Smooth muscle cell (in vitro differentiated cells): Measurements from ENCODE around the gene CDO1. TPM values are rescaled to one million over a fixed set of nuclear protein-coding genes. Genes with fewer than 3 reads are reported as not detected.

Experiments
- DNase-seq: peaks from one replicate; lab custom pipeline; 2025; ENCODE audit not compliant: unreplicated experiment; lab: John Stamatoyannopoulos, UW
- H2AFZ ChIP-seq: fragments of 200-600 bp; sonication (generic); 2 replicates; pipeline ENCODE4 v1.6.0; 2016; ENCODE audit warnings: antibody characterized with exemption, low read depth, mild to moderate bottlenecking
- H3F3A ChIP-seq: fragments of 200-600 bp; sonication (generic); 2 replicates; pipeline ENCODE4 v1.6.0; 2017; ENCODE audit warnings: antibody characterized with exemption, low read depth
- H3K27ac ChIP-seq: fragments of 200-600 bp; sonication (generic); 2 replicates; pipeline ENCODE4 v1.5.1; 2016; ENCODE audit warnings: low read depth, mild to moderate bottlenecking
- H3K27me3 ChIP-seq: fragments of 200-600 bp; sonication (generic); 2 replicates; pipeline ENCODE4 v1.6.1; 2016; ENCODE audit warnings: low read depth, mild to moderate bottlenecking
- H3K36me3 ChIP-seq: fragments of 200-600 bp; sonication (generic); 2 replicates; pipeline ENCODE4 v1.5.1; 2016; ENCODE audit warnings: low read depth
- H3K4me1 ChIP-seq: fragments of 200-600 bp; sonication (generic); 2 replicates; pipeline ENCODE4 v1.5.1; 2016; ENCODE audit warnings: low read depth
- H3K4me2 ChIP-seq: fragments of 200-600 bp; sonication (generic); 2 replicates; pipeline ENCODE4 v1.6.0; 2016; ENCODE audit warnings: mild to moderate bottlenecking
- H3K4me3 ChIP-seq: fragments of 200-600 bp; sonication (generic); 2 replicates; pipeline ENCODE4 v1.5.1; 2016; ENCODE audit warnings: mild to moderate bottlenecking
- H3K79me2 ChIP-seq: fragments of 200-600 bp; sonication (generic); 2 replicates; pipeline ENCODE4 v1.6.0; 2016; ENCODE audit warnings: low read depth, mild to moderate bottlenecking
- H3K9ac ChIP-seq: fragments of 200-600 bp; sonication (generic); 2 replicates; pipeline ENCODE4 v1.6.0; 2016; ENCODE audit warnings: low read depth
- H3K9me3 ChIP-seq: fragments of 200-600 bp; sonication (generic); replicated peaks from 2 replicates; pipeline ENCODE4 v1.5.1; 2016; ENCODE audit warnings: low read depth
- H4K20me1 ChIP-seq: fragments of 200-600 bp; sonication (generic); 2 replicates; pipeline ENCODE4 v1.6.0; 2016; ENCODE audit warnings: low read depth
- WGBS: methylation state at CpG from one replicate; pipeline ENCODE4 v1.1.7; 2016; ENCODE audit warnings: low lambda C conversion rate; 5-methylcytosine and 5-hydroxymethylcytosine counted together
- polyA plus RNA-seq: library from polyadenylated mRNA; unstranded; fragments of >200 nt; fragmentation: Nextera tagmentation; extraction: Ambion mirVana; gene quantifications from 2 replicates; pipeline ENCODE4 v1.2.1, GENCODE V29; 2016
- total RNA-seq: library from RNA; depleted of rRNA; stranded (reverse); fragments of >200 nt; gene quantifications from 2 replicates; pipeline ENCODE4 v1.2.3, GENCODE V29; 2014
- TF ChIP-seq, protein P1 (sequence below): fragments of 200-600 bp; sonication (generic); IDR thresholded peaks from 2 replicates; pipeline ENCODE4 v1.5.1; 2017; ENCODE audit warnings: borderline replicate concordance, mild to moderate bottlenecking, antibody characterized with exemption; ENCODE audit not compliant: insufficient read depth, poor library complexity, severe bottlenecking

The CDO1 gene
- total and polyA plus RNA-seq, 2 experiments from 2014 or later, result 26.3 to 48.4 TPM

DNA sequence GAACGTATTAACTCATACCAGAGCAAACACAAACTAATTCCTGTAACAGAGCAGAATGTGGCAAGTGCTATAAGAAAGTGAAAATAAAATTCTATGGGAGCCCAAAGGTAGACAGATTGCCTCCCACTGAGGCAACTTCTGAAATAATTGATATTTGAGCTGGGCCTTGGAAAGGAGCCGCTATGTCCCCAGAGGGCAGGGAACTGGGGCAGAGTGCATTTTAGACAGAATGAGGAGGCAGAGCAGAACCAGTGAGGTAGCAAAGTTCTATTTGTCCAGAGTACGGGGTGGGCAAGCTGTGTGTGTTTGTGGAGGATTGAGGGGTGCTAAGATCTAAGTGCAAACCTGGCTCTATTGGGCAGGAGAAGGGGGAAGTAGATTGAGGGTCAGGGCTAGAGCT lies 19.8 kb downstream of the CDO1 start:
- no peaks in the 10 kb centered on the region for H4K20me1 ChIP-seq
- no peaks in the 10 kb centered on the region for H3F3A ChIP-seq
- no peak overlapping the region for H3K9ac ChIP-seq
- no peak overlapping the region for H3K4me2 ChIP-seq
- H3K36me3 ChIP-seq, result no peaks in the 10 kb centered on the region
- WGBS, result 92% methylated on average over 3 of the region's 3 CpGs
- no peaks in the 10 kb centered on the region for H3K9me3 ChIP-seq
- H3K4me1 ChIP-seq, result no peaks in the 10 kb centered on the region
- no peak overlapping the region for H3K27ac ChIP-seq
- no peak overlapping the region for H2AFZ ChIP-seq
- no peak overlapping the region for H3K4me3 ChIP-seq
- no peaks in the 10 kb centered on the region for H3K27me3 ChIP-seq
- H3K79me2 ChIP-seq, result no peaks in the 10 kb centered on the region
- TF ChIP-seq, protein P1, sequence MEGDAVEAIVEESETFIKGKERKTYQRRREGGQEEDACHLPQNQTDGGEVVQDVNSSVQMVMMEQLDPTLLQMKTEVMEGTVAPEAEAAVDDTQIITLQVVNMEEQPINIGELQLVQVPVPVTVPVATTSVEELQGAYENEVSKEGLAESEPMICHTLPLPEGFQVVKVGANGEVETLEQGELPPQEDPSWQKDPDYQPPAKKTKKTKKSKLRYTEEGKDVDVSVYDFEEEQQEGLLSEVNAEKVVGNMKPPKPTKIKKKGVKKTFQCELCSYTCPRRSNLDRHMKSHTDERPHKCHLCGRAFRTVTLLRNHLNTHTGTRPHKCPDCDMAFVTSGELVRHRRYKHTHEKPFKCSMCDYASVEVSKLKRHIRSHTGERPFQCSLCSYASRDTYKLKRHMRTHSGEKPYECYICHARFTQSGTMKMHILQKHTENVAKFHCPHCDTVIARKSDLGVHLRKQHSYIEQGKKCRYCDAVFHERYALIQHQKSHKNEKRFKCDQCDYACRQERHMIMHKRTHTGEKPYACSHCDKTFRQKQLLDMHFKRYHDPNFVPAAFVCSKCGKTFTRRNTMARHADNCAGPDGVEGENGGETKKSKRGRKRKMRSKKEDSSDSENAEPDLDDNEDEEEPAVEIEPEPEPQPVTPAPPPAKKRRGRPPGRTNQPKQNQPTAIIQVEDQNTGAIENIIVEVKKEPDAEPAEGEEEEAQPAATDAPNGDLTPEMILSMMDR, result no peak
- no peak for DNase-seq

DNA sequence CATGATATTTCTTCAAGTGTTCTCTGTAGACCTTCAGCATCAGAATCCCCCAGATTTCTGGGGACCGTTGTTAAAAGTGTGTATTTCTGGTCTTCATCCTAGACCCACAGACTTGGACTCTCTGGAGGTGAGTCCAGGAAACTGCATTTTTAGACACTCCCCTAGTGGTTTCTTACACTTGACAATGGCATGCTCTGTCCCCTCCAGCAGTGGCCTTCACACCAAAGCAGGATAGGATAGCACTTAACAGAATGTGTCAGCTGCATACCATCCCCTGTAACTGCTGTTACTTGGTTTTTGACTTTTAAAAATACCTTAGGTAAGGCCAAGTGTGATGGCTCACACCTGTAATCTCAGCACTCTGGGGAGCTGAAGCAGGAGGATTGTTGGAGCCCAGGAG lies 20.8 kb downstream of the CDO1 start:
- TF ChIP-seq, protein P1, result no peak
- Histone ChIP-seq H3K27me3 (no peaks in the 10 kb centered on the region), H2AFZ (no peak overlapping the region), H3K27ac (no peak overlapping the region), H3K4me3 (no peak overlapping the region), H3K9ac (no peak overlapping the region), H3K79me2 (no peaks in the 10 kb centered on the region), H3K9me3 (no peaks in the 10 kb centered on the region), H3K4me1 (no peaks in the 10 kb centered on the region), H3K36me3 (no peaks in the 10 kb centered on the region), H3K4me2 (no peak overlapping the region), H3F3A (no peaks in the 10 kb centered on the region), H4K20me1 (no peaks in the 10 kb centered on the region)
- WGBS, result 86% methylated on average over 1 of the region's 1 CpG
- DNase-seq, result no peak

DNA sequence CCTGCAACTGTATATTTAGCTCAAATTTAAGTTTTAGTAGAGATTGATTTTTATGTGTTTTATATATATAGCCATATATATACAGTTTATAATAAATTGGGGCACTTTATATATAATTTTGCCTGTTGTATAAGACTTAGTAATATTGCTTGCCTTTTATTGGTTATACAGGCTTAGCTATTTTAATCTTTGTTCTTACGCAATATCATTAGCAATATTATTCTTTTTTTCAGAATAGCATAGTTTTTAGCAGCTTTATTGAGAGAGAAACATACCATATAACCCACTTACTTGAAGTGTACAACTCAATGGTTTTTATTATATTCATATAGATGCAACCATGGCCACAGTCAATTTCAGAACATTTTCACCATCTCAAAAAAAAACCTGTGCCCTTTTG lies 28.0 kb downstream of the CDO1 start:
- H2AFZ ChIP-seq, result no peak overlapping the region
- peaks cover 8% of the 10 kb centered on the region for H3F3A ChIP-seq
- H3K4me3 ChIP-seq, result no peak overlapping the region
- TF ChIP-seq, protein P1, result no peak
- no peaks in the 10 kb centered on the region for H3K27me3 ChIP-seq
- H3K27ac ChIP-seq, result no peak overlapping the region
- H3K4me1 ChIP-seq, result peaks cover 15% of the 10 kb centered on the region
- H3K9ac ChIP-seq, result no peak overlapping the region
- no peaks in the 10 kb centered on the region for H3K36me3 ChIP-seq
- no peak overlapping the region for H3K4me2 ChIP-seq
- no peak for DNase-seq
- H4K20me1 ChIP-seq, result no peaks in the 10 kb centered on the region
- 97% methylated on average over 1 of the region's 1 CpG for WGBS
- no peaks in the 10 kb centered on the region for H3K9me3 ChIP-seq
- H3K79me2 ChIP-seq, result no peaks in the 10 kb centered on the region

DNA sequence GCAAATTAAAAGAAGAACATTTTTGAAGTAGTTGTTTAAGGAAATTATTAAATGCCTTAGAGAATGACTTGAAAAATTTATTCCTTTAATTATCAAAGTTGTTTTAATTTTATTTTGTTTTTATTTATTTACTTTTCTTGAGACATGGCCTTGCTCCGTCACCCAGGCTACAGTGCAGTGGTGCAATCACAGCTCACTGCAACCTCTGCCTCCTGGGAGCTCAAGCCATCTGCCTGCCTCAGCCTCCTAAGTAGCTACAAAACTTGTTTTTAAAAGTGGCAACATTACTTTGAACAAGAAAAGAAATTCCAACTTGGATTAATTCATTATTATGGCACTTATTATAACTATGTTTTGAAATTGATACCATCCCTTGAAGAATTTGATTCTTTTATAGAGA lies 29.0 kb downstream of the CDO1 start:
- Histone ChIP-seq H3K27me3 (no peaks in the 10 kb centered on the region), H3K79me2 (no peaks in the 10 kb centered on the region), H3K4me2 (no peak overlapping the region), H3K4me3 (no peak overlapping the region), H3K9me3 (no peaks in the 10 kb centered on the region), H2AFZ (no peak overlapping the region), H3K36me3 (no peaks in the 10 kb centered on the region), H3K4me1 (peaks cover 15% of the 10 kb centered on the region), H3F3A (peaks cover 8% of the 10 kb centered on the region), H3K9ac (no peak overlapping the region), H3K27ac (no peak overlapping the region), H4K20me1 (no peaks in the 10 kb centered on the region)
- WGBS, result 34% methylated on average over 1 of the region's 1 CpG
- TF ChIP-seq, protein P1, result no peak
- DNase-seq, result no peak
